Putamen (tissue), 1 donor: ENCODE data around the gene ZNF319.
"Not testable (repeated sequence)": the region's sequence is repeated elsewhere in the genome, so short reads cannot be mapped to it uniquely, and the experiment has no call there.

Source experiments
- DNase-seq: peaks from one replicate; pipeline ENCODE4 v3.0.0-alpha.2; 2016; ENCODE audit warnings: low spot score

ZNF319 gene

DNA sequence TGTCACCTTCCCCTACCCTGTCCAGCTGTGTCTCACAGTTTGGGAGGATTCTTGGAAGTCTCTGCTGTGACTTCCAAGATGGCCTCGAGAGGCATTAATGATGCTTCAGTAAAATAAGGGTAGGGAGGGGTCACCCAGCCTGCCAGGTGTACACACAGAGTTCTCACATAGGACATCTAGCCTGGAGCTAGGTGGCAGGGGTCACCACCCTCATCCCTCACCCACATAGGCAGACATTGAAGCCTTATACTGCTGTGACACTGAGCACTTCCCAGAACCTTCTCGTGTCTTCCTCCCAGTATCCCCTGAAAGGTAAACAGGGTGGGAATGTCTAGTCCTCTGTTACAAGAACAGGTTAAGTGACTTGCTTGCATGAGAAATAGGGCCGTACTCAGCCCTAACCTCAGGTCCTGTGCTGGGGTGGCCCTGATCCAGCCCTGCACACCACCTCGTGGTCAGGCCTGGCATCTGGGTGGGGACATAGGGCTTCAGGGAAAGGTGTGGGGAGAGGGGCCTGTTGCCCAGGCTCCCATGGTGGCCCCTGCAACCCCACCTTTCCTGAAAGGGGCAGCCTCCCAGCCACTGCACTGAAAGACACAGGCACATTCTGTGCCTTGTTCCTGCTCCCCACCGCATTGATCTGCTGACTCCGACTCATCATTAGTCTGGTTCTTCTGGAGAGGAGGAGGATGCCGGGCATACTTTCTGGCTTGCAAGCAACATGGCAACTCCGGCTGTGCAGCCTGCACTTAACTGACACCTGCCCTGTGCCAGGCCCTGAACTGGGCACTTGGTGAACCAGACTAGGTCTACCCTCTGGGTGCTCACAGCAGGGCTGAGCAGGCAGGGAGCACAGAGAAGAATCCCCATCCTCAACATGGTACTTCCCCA, 21.4 kb upstream of the ZNF319 start:
- no peak for DNase-seq

DNA sequence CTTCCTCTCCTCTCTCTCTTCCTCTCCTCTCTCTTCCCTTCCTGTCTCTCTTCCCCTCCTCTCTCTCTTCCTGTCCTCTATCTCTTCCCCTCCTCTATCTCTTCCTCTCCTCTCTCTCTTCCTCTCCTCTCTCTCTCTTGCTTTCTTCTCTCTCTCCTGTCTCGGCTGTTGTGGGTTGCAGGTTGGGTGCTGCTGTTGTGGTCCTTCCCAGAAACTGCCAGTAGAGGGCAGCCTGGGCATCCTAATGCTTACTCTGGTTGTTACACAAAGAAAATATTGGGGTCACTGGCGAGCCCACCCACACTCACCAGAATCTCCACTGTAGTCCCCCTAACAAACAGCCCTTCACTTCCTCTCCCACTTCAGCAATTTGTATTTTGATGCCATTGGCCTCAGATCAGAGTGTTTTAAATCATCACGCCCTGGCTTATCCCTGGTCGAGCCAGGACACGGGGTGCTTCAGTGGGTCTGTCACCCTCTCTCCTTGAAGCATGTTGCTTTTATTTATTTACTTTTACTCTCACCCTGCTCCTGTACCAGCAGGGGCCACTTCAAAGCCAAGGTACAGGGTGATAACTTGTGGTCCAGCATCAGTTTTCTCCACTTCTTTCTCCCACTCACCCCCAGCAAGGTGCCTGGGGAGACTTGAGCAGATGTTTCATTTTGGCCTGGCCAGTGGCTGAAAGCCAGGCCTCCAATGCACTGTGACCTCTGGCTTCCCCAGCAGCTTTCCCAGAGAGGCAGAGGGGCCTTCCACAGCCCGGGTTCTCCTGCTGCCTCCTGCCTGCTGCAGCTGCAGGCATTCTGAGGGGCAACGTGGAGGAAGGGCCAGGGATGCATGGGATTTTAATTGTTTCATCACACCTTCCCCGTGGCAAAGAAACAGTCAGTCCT, 20.4 kb upstream of the ZNF319 start:
- DNase-seq, result peak; percentile 50

DNA sequence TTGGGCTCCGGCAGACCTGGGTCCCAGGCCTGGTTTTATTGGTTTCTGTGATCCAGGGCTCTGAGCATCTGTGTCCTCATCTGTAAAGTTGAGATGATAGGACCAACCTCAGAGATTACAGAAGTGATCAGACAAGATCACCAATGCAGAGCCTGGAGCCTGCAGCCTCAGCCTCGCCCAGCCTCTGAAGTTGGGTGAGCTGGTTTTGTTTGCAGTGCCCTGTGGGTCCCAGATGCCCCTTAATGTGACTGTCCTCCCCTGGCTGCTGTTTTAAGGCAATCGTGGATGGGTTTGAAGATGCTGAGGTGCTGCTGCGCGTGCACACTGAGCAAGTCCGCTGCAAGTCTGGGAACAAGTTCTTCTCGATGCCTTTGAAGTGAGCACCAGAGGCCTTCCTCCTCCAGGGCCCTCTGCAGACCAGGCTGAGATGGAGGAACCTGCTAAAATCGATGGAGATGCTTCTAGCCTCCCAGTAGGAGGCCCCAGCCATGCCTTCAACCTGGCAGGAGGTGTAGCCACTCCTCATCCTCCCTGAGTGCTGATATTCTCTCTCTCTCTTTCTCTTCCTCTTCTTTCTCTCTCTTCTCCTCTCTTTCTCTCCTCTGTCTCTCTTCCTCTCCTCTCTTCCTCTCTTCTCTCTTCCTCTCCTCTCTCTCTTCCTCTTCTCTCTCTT, 19.5 kb upstream of the ZNF319 start:
- DNase-seq, result no peak

DNA sequence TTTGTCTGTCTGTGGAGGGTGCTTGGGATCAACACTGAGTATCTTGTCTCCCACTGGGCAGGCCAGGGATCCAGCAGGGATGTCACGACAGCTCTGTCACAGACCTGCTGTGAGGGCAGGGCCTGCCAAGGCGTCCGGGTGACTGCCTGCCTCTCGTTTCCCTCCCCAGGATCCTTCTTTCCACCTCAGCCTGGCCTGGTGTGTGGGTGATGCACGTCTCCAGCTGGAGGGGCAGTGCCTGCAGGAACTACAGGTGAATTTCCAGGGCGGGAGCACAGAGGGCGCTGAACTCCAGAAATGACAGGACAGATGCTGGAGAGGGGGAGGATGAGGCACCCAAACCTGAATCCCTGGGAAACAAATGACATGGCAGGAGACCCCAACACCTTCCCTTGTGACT, 18.3 kb upstream of the ZNF319 start:
- DNase-seq, result no peak

DNA sequence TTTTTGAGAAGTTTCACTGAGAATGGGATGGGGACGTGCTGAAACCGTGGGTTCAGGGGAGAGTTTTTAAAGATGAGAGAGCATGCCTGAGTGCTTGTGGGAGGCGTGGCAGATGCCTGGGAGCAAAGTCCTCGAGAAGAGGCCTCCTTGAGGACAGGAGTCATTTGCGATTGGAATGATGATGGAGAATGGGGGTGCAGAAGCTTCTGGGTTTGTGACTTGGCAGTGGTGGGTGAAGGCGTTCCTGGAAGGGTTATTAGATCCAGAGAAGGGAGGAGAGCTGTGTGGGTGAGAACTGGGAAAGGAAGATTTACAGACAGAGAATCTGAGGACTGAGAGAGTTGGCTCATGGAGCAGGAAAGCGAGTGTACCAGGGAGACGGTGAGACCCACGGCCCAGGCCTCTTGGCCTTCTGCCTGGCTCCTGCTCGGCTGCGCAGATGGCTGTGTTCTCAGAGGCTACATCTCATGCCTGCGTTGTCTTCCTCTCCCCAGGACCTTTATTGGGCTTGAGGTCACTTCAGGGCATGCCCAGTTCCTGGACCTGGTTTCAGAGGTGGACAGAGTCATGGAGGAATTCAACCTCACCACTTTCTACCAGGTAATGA, 16.5 kb upstream of the ZNF319 start:
- peak; percentile 50 for DNase-seq

DNA sequence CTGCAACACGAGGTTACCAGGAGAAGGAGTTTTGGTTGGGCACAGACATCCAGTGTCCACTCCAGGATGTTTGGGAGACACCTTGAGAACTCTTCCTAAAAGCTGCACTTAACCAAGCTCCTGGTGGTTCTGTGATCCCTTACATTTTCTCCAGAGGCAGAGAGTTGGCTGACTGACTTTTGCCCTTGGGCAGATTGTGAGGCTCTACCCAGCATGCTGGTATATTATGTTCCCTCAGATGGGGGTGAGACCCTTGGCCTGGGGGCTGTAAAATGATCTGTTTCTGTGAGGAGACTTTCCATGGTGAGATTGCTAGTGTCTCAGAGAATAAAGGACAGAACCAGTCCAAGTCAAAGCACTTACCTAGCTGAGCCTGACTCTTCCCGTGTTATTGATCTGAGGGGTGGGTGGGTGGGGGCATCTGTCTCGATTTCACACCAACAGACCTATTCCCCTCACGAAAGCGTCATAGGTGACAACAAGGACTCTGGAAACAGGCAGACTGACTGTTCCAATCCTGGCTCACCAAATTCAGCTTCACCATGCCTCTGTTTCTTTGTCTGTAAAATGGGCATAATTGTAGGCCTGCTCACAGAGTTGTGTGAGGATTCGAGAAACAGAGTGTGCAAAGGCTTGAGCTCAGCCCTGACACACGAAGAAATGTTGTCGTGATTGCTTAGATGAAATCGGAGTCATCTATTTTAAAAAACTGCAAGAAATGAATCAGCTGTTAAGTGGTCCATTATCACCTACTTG, 12.9 kb upstream of the ZNF319 start:
- DNase-seq, result no peak

DNA sequence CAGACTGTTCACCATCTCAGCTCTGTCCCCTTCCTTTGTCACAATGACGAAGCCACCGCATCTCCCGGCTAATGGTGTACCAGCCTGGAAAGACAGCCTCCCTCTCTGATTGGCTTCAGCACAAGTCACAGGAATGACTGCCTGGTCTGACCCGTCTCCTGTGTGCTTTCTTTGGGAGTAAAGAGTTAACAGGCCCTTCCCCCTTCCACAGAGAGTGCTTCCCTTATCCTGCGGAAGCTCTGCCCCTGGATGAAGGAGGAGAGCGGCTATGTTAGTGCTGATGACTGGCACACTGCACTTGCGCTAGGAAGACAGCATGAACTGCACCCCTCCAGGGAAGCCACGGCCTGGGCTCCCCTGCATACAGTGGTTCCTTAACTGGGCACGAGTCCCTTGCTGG, 12.0 kb upstream of the ZNF319 start:
- DNase-seq, result no peak

DNA sequence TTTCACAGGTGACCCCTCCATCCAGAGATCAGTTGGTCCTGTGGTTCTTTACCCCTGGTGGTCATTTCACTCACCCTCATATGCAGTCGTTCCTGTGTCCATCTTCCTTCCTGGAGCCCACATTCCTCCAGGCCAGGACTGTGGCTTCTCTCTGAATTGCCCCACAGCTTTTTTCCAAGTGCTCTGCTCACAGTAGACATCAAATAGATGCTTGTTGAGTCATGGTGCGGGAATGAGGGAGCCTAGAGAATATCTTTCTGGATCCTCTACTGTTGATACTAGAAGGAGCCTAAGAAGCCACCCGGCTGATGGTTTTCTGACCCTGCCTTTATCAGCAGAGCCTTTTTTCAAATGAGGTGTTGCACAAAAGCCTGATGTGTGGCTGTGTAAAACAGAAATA, 11.2 kb upstream of the ZNF319 start:
- DNase-seq, result no peak

DNA sequence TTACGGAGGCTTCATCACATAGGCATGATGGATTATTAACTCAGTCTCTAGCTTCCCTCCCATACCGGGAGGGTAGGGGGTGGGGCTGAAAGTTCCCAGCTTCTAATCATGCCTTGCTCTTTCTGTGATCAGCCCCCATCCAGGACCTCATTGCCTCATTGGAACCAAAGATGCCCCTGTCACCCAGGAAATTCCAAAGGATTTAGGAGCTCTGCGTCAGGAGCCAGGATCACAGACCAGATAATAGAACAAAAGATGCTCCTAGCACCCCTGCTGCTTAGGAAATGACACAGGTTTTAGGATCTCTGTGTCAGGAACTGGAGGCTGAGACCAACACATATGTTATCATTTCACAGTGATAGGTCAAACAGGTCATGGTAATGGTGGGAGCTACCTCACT, 10.4 kb upstream of the ZNF319 start:
- DNase-seq, result no peak

DNA sequence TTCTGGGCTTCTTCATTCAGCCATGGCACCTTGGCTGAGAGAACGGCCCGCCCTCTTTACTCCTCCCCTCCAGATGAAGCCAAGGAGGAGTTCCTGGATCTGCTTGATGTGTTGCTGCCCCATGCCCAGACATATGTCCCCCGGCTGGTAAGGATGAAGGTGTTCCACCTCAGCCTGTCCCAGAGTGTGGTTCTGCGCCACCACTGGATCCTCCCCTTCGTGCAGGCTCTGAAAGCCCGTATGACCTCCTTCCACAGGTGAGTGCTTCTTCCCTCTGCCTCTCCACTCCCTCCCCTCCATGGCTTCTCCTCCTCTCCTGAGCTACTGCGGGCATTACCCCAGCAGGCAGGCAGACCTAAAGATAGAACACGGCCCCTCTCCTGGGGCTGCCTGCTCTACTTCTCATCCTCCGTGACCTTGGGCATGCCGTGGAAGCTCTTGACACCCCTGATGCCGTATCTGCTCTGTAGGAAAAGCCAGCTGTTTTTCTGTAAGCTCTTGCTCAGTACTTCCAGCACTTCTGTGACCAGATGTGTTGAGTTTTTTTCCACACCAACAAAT, 9.5 kb upstream of the ZNF319 start:
- DNase-seq, result no peak

DNA sequence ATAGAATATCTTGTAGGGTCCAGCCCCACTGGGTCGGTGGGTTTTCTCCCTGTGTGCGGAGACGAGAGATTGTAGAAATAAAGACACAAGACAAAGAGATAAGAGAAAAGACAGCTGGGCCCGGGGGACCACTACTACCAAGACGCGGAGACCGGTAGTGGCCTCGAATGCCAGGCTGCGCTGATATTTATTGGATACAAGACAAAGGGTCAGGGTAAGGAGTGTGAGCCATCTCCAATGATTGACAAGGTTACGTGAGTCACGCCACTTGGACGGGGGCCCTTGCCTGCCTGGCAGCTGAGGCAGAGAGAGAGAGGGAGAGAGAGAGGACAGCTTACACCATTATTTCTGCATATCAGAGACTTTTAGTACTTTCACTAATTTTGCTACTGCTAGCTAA, 4.3 kb upstream of the ZNF319 start:
- DNase-seq, result not testable (repeated sequence)

DNA sequence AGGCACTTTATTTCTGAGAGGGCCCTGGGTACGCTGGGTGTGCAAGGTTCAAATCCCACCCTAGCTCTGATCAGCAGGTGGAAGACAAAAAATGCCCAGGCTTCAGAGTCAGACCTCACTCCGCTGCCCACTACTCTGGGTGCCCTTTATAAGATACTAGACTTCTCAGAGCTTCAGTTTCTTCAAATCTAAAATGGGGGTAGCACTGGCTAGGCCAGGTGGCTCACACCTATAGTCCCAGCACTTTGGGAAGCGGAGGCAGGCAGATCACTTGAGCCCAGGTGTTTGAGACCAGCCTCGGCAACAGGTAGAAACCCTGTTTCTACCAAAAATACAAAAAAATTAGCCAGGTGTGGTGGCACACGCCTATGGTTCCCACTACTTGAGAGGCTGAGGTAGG, 2.5 kb upstream of the ZNF319 start:
- DNase-seq, result no peak

DNA sequence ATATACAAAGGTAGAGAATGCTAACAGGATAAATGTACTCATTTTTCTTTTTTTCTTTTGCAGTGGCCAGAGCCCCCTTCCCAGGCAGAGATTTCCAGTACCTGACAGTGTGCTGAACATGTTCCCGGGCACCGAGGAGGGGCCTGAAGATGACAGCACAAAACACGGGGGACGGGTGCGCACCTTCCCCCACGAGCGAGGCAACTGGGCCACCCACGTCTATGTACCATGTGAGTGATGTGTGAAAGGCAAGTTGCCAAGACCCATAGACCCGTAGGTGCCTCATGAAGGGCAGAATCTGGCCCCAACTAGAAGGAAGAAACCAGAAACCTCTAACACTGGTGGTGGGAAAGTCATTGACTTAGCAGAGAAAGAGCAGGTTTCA, 1.9 kb upstream of the ZNF319 start:
- DNase-seq, result no peak

DNA sequence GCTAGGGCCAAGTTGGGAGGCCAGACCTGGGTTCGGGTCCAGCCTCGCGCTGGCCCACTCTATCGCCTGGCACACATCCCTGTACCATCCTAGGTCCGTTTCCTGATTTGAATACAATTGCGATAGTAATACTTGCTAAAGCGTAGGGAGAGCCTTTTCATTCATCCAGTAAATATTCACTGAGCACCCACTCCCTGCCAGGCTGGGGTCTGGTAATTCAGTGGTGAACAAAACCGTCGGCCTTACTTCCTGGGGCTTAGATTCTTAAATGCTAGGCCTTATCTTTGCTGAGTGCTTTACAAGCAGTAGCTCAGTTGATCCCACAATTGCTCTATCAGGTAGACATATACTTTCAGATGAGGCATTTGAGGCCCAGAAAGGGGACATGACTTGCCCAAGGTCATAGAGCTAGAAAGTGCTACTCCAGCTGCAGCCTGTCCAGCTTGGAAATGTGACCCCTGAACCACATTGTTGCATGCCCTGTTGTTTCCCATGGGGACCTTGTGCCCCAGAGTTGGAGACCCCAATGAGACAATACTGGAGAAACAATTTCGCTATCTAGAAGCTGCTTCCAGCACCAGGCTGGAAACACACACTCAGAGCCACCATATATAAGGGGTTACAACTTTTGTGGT, 1.4 kb upstream of the ZNF319 start:
- no peak for DNase-seq

DNA sequence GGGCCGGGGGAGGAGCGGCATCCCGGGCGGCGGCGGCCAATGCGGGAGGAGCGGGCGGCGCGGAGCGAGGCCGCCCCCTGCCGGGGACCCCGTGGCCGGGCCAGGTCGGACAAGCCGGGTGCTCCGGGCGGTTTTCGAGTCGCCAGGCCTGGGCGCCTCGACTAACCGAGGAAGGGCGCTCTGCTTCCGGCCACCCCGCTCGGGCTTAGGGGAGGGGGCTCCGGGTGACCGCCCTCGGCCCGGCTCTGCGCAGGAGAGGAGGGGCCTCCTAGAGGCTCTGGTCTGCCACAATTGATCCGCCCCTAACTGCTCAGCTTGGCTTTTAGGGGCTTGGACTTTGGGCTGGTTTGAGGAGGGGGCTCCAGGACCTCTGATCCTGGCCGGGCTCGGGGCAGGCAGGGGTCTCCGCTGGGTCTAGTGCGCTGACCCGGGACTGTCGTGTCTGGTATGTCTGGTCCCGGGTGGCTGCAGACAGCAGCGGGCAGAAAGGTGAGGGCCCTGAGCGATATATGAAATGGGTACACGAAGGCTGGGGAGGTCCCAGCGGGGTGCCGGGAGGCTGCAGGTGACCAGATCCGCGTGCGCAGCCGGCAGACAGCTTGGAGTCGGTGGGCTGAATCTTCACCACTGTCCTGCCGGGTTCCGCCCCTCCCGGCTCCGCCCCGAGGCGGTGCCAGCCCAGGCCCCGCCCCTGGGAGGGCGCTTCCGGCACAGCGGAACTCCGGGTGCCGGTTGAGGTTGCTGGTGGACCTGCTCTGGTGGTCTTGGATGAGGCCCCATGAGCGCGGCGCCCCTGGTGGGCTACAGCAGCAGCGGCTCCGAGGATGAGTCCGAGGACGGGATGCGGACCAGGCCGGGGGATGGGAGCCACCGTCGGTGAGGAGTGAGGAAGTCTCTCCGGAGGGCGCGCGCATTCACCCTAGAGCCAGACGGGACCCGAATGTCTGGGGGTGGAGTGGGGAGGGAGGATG, 519 bp upstream of the ZNF319 start, which contains the start of gene USB1:
Gene USB1, plus strand, starts transcription at position 702 of the 971 bp plus-strand sequence. Its CDS starts 77 bp downstream, at position 779.
- peak; percentile 86 for DNase-seq

DNA sequence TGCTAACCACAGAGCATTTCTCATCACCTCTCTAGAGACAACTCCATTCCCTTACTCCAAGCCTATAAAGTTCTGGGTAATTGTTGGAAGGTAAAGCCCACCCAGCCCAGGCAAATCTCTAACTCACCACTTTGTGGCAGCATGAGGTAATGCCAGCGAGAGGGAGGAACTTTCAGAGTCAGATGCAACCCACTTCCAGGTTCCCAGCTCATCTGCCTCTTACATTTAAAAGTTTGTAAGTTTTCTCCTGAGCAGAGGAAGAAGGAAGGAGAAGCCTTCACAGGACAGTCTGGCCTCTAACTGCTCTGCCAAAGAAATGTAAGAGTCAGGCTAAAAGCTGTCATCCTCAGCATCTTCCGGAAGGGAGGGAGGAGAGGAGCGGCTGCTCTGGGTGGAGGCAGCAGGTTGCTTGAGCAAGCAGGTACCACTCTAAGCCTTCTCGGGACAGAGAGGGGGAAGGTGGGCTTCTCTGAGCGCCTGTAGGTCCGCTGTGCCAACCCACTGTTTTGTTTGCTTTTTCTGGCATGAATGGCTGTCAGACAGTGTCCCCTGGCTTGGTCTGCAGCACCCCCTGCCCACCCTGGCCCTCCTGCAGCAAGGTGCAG, 1.0 kb downstream of the ZNF319 start:
- no peak for DNase-seq

DNA sequence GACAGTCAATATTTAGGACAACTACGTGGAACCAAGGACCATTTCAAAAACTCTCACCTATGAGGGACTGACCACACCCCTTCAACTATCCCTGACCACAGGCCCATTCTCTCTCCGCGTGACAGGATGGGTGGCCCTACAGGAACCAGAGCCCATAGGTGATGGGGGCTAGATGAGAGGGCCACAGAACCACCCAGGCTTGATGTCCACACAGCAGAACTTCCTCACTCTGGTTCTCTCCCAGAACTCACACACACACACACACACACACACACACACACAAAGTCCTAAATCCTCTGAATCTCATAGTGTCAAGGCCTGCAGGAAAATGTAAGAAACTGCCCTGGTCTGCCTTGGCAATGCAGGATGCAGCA, 1.5 kb downstream of the ZNF319 start:
- DNase-seq, result no peak

DNA sequence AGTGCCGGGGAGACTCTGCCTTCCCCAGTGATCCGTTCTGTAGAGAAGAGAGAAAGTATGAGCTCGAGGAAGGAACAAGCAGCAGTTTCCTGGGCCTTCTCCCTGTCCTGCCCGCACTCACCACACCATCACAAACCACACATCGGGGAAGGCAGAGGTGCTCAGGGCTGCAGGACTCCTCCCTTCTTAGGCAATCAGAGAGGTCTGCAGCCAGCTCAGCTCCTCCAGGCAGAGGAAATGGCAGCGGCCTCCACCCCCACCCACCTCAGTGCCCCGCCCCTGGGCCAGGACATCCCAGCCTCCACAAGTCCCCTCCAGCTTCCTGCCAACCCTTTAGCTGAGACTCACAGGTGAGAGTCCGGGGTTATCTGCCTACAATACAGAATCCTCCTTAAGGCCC, 2.0 kb downstream of the ZNF319 start:
- DNase-seq, result no peak
